Measurements from ENCODE around the gene PTPN21.

PTPN21 gene

DNA sequence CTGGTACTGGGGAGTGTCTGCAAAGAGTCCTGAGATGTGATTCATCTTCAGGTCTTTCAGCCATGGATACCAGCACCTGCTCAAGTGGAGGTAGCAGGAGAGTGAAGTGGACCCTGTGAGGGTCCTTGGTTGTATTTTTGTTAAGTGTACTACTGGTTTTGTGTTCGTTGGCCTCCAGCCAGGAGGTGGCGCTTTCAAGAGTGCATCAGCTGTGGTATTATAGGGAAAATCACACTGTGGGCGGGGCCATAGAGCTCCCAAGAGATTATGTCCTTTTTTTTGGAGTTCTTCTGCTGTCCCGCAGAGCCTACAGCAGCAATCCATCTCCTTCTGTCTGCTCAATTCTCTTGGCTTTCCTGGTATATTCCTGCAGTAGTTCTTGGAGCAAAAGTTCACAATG, 102.6 kb downstream of the PTPN21 start:
- DNase-seq, result no peak

DNA sequence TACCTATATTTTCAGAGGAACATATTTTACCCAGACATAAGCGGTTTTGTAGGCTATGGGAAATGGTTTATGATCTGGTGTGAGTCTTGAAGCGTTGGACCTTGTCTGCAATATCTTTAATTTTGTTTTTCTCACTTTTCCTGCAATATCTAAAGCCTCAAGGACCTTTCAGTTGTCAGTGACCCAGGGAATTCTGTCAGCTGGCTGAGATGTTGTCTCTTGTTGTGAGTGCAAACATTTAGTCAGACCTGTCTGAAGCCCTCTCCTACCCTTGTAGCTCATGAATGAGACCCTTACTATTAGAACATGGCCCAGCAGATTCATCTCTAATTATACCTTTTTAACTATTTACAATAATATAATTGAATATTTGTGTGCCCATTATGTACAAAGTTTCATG, 115.7 kb downstream of the PTPN21 start:
- DNase-seq, result no peak

DNA sequence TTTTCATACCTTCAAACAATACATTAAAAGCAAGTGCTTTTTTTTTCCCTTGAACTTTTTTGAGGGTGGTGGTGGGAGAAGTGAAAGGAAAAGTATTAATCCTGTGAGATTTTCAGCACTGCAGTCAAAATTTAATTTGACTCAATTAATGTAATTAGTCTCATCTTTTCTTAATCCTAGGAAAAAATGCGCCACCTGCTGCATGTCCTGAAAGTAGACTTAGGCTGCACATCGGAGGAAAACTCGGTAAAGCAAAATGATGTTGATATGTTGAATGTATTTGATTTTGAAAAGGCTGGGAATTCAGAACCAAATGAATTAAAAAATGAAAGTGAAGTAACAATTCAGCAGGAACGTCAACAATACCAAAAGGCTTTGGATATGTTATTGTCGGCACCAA, 117.1 kb downstream of the PTPN21 start:
- no peak for DNase-seq

DNA sequence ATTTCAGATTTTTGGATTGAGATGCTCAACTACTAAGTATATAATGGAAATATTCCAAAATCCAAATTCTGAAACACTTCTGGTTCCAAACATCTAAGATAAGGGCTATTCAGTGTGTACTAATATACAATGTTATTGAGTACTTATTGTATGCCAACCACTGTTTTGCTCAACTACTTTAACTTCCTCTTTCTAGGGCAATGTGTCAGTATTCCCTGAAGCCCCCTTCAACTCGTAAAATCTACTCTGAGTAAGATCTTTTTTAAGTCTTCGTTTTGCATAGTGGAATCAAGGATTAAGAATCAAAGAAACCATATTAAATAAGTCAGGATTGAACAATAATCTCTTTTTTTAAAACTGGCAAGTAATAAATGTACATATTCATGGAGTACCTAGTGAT, 123.8 kb downstream of the PTPN21 start:
- no peak for DNase-seq

DNA sequence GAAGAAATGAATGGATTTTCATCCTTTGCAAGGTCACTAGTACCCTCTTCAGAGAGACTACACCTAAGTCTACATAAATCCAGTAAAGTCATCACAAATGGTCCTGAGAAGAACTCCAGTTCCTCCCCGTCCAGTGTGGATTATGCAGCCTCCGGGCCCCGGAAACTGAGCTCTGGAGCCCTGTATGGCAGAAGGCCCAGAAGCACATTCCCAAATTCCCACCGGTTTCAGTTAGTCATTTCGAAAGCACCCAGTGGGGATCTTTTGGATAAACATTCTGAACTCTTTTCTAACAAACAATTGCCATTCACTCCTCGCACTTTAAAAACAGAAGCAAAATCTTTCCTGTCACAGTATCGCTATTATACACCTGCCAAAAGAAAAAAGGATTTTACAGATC, 128.5 kb downstream of the PTPN21 start:
- no peak for DNase-seq

DNA sequence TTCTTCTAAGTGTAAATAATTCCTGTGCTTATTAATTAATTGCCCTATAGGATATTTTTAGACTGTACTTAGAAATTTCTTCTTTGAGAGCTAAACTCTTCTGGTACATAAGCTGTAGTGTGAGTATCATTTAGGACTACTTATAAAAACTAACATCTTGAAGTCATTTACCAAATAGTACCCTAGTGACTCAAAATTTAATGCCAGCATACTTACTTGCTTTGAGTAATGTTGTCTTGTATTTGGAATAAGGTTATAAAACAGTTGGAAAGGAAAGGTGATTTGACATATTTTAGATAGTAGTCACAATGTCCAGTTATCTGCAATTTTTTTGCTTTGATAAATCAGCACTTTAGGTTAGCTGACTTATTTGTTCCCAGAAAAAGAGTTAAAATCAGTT, 130.2 kb downstream of the PTPN21 start:
- no peak for DNase-seq

DNA sequence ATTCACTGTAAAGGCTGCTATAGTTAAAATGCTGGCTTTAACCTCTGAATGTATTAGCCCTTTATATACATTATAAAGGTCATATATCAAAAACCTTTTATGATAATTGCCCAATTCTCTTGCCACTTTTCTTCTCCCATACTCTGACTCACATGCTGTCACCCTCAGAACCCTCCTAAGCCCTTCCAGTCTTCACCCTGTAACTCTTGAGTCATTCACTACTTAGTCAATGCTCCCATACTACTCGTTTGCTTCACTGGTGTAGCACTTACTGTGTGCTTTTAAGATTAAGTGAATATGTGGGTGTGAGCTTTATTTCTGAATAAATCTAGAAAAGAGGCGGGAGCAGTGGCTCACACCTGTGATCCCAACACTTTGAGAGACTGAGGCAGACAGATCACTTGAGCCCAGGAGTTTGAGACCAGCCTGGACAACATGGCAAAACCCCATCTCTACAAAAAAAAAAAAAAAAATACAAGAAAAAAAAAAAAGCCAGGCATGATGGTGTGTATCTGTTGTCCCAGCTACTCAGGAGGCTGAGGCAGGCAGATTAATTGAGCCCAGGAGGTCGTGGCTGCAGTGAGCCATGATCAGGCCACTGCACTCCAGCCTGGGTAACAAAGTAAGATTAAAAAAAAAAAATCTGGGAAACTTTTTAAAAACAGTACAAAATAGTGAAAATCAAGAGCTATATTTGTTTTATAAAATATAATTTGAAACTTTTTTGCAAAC, 131.7 kb downstream of the PTPN21 start:
- DNase-seq, result no peak

DNA sequence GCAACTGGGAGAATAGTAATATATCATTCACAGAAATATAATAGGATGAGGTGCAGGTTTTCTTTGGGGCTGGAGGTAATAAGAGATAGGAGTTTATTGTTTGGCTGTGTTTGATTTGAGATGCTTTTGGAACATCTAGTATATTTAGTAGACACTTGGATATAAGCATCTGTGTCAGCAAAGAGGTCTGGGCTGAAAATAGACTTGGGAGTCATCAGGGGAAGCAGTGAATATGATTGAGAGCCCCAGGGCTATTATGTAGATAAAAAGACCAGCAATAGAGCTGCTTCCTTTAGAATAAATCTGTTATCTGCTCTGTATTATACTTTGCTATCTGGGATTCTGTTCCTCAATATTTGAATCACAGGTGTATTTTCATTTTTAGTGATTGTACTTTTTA, 132.8 kb downstream of the PTPN21 start:
- DNase-seq, result no peak

DNA sequence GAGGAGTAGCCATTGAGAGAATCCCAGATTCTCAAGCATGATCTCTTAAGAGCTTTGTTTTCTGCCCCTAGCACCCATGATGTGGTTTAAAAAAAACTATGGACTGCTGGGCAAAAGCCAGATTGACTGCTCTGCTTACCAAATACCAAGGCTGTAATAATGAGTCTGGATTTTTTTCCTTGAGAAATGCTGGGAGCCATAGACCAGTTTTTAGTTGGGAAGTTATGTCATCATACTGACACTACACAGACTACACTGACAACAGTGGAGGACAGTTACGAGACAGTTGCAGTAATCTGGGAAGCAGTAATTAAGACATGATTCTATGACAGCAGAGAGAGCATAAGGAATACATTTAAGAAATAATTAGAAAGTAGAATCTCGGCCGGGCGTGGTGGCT, 133.5 kb downstream of the PTPN21 start:
- no peak for DNase-seq

DNA sequence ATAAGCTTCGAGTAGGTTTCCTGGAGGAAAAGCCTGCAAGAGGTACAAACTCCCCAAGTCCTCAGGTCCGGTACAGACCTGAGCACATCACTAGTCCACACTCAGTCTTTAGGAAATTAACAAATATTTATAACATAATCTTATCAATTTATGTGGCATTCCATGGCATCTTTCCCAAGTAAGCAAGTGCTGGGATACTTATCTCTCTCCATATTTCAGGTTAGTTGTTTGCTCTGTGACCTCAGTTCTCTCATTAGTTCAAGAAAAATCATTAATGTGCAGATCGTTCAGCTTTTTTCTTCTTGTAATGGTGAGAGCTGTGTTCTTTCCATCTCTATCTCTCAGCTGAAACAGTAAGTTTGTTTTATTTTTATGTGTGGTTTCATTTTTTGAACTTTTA, 134.6 kb downstream of the PTPN21 start:
- no peak for DNase-seq

DNA sequence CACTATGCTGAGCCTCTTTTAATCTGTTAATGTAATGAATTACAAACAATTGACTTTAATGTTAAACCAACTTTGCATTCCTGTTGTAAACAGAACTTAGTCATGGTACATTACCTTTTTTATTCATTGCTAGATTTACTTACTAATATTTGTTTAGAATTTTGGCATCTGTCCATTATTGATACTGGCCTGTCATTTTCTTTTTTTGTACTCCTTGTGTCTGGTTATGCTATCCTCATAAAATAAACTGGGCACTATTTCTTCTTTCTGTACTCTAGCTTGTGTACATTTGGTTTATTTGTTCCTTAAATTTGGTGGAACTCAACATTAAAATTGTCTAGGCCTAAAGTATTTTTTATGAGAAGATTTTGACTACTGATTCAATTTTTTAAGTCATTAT, 137.2 kb downstream of the PTPN21 start:
- no peak for DNase-seq
